Activated CD4-positive, alpha-beta T cell treated with anti-CD3 and anti-CD28 coated beads, Interleukin-2, amount 50 U/mL, for 16 hours (primary cell): ENCODE data around the gene DNASE2B.

Source experiments
- DNase-seq: peaks from one replicate; pipeline ENCODE4 v3.0.0-alpha.2; 2020

DNASE2B gene

GRCh38 chr1:84376000-84376910 is 22.0 kb upstream of the DNASE2B start:
- DNase-seq: no peak

- no peak for DNase-seq
Observed at GRCh38 chr1:84377480-84378095, 20.7 kb upstream of the DNASE2B start.

GRCh38 chr1:84379138-84379916 is 19.0 kb upstream of the DNASE2B start:
- DNase-seq: no peak

GRCh38 chr1:84379917-84380180 is 18.4 kb upstream of the DNASE2B start:
- DNase-seq: no peak

- no peak for DNase-seq
Observed at GRCh38 chr1:84382127-84382526, 16.2 kb upstream of the DNASE2B start.

GRCh38 chr1:84385347-84385746 is 12.9 kb upstream of the DNASE2B start:
- DNase-seq: no peak

- no peak for DNase-seq
Observed at GRCh38 chr1:84386716-84387479, 11.4 kb upstream of the DNASE2B start.

- no peak for DNase-seq
Observed at GRCh38 chr1:84387480-84388163, 10.7 kb upstream of the DNASE2B start.

GRCh38 chr1:84390226-84390625 is 8.1 kb upstream of the DNASE2B start:
- DNase-seq: no peak

GRCh38 chr1:84401156-84401555 is 2.9 kb downstream of the DNASE2B start:
- no peak for DNase-seq

GRCh38 chr1:84402060-84402459 is 3.8 kb downstream of the DNASE2B start:
- DNase-seq: no peak

- DNase-seq: no peak
Observed at GRCh38 chr1:84402501-84402900, 4.2 kb downstream of the DNASE2B start.

GRCh38 chr1:84403347-84403746 is 5.1 kb downstream of the DNASE2B start:
- no peak for DNase-seq

GRCh38 chr1:84406346-84406861 is 8.1 kb downstream of the DNASE2B start:
- no peak for DNase-seq

- no peak for DNase-seq
Observed at GRCh38 chr1:84407524-84407923, 9.2 kb downstream of the DNASE2B start.

GRCh38 chr1:84407958-84408422 is 9.7 kb downstream of the DNASE2B start:
- no peak for DNase-seq

- no peak for DNase-seq
Observed at GRCh38 chr1:84409888-84410287, 11.6 kb downstream of the DNASE2B start.

- no peak for DNase-seq
Observed at GRCh38 chr1:84410328-84411095, 12.2 kb downstream of the DNASE2B start.

GRCh38 chr1:84412316-84412942 is 14.1 kb downstream of the DNASE2B start:
- no peak for DNase-seq

GRCh38 chr1:84415396-84415795 is 17.1 kb downstream of the DNASE2B start:
- DNase-seq: no peak

GRCh38 chr1:84422909-84423308 is 24.6 kb downstream of the DNASE2B start:
- no peak for DNase-seq
